GM21786 (cell line): Measurements from ENCODE around the gene LMF1.

Experiments
- ATAC-seq: cut with Tn5 transposase; IDR thresholded peaks from one replicate; pipeline ENCODE4 v1.9.1; 2021; ENCODE audit not compliant: unreplicated experiment

LMF1 gene

GRCh38 chr16:931171-931570, 39.6 kb downstream of the LMF1 start:
- no peak for ATAC-seq

GRCh38 chr16:930511-930910, 40.3 kb downstream of the LMF1 start:
- ATAC-seq = no peak

- no peak for ATAC-seq
Measured at GRCh38 chr16:930076-930475, 40.7 kb downstream of the LMF1 start.

- ATAC-seq = no peak
Measured at GRCh38 chr16:929227-930073, 41.3 kb downstream of the LMF1 start.

- ATAC-seq = no peak
Measured at GRCh38 chr16:928526-928925, 42.3 kb downstream of the LMF1 start.

- no peak for ATAC-seq
Measured at GRCh38 chr16:927931-928330, 42.9 kb downstream of the LMF1 start.

GRCh38 chr16:927406-927805, 43.4 kb downstream of the LMF1 start:
- no peak for ATAC-seq

GRCh38 chr16:926715-927114, 44.1 kb downstream of the LMF1 start:
- no peak for ATAC-seq

- no peak for ATAC-seq
Measured at GRCh38 chr16:924806-925205, 46.0 kb downstream of the LMF1 start.

GRCh38 chr16:924063-924462, 46.7 kb downstream of the LMF1 start:
- no peak for ATAC-seq

GRCh38 chr16:923184-923583, 47.6 kb downstream of the LMF1 start:
- ATAC-seq = no peak

GRCh38 chr16:922051-922450, 48.7 kb downstream of the LMF1 start:
- ATAC-seq = no peak

- ATAC-seq = no peak
Measured at GRCh38 chr16:921321-921905, 49.4 kb downstream of the LMF1 start.

GRCh38 chr16:920717-921116, 50.1 kb downstream of the LMF1 start:
- ATAC-seq = no peak

- no peak for ATAC-seq
Measured at GRCh38 chr16:920051-920681, 50.6 kb downstream of the LMF1 start.

- ATAC-seq = no peak
Measured at GRCh38 chr16:919658-920050, 51.1 kb downstream of the LMF1 start.

- ATAC-seq = no peak
Measured at GRCh38 chr16:918741-919657, 51.8 kb downstream of the LMF1 start.

GRCh38 chr16:918068-918467, 52.7 kb downstream of the LMF1 start:
- ATAC-seq = no peak

- ATAC-seq = no peak
Measured at GRCh38 chr16:917591-918061, 53.2 kb downstream of the LMF1 start.

- ATAC-seq = no peak
Measured at GRCh38 chr16:916035-916799, 54.6 kb downstream of the LMF1 start.
